Trophoblast cell (in vitro differentiated cells and primary cell): ENCODE results near the gene PXDN.

Experiments used
- DNase-seq, 2 donors: peaks; one replicate each; pipeline ENCODE4 v3.0.0-alpha.2; 2016
- H2AFZ ChIP-seq: 2 replicates; pipeline ENCODE4 v1.6.1; 2013; ENCODE audit warnings: low read length, moderate library complexity, mild to moderate bottlenecking; ENCODE audit not compliant: insufficient read depth, poor library complexity
- H2AK5ac ChIP-seq: 2 replicates; pipeline ENCODE4 v1.6.1; 2013; ENCODE audit warnings: mild to moderate bottlenecking, low read length
- H2BK120ac ChIP-seq: 2 replicates; pipeline ENCODE4 v1.6.1; 2013; ENCODE audit warnings: low read length, mild to moderate bottlenecking, moderate library complexity; ENCODE audit not compliant: insufficient read depth, poor library complexity
- H2BK12ac ChIP-seq: 2 replicates; pipeline ENCODE4 v1.6.1; 2013; ENCODE audit warnings: mild to moderate bottlenecking, low read length, moderate library complexity
- H2BK5ac ChIP-seq: 2 replicates; pipeline ENCODE4 v1.6.1; 2013; ENCODE audit warnings: low read length, low read depth, moderate library complexity, mild to moderate bottlenecking; ENCODE audit not compliant: poor library complexity
- H3K14ac ChIP-seq: 2 replicates; pipeline ENCODE4 v1.6.1; 2013; ENCODE audit warnings: mild to moderate bottlenecking, low read length
- H3K18ac ChIP-seq: 2 replicates; pipeline ENCODE4 v1.6.1; 2013; ENCODE audit warnings: mild to moderate bottlenecking, low read length
- H3K23ac ChIP-seq: 2 replicates; pipeline ENCODE4 v1.6.1; 2013; ENCODE audit warnings: low read length
- H3K27ac ChIP-seq: 2 replicates; pipeline ENCODE4 v1.5.1; 2013; ENCODE audit warnings: low read depth, mild to moderate bottlenecking, inconsistent platforms, low read length, moderate library complexity
- H3K27me3 ChIP-seq: 2 replicates; pipeline ENCODE4 v1.6.1; 2013; ENCODE audit warnings: inconsistent platforms, mild to moderate bottlenecking, low read length, moderate library complexity; ENCODE audit not compliant: insufficient read depth
- H3K36me3 ChIP-seq, 2 experiments: 1 replicate in 1 of 2; 2 replicates in 1 of 2; pipeline ENCODE4 v1.6.1; 2013; ENCODE audit warnings: low read length in 2 of 2, mild to moderate bottlenecking in 2 of 2, moderate library complexity in 1 of 2; ENCODE audit not compliant: insufficient read depth in 2 of 2, control insufficient read depth in 1 of 2
- H3K4ac ChIP-seq: 2 replicates; pipeline ENCODE4 v1.6.1; 2013; ENCODE audit warnings: low read depth, mild to moderate bottlenecking, low read length, moderate library complexity
- H3K4me1 ChIP-seq, 2 experiments: 1 replicate in 1 of 2; 2 replicates in 1 of 2; pipeline ENCODE4 v1.6.1; 2013; ENCODE audit warnings: low read length in 2 of 2, mild to moderate bottlenecking in 2 of 2, moderate library complexity in 1 of 2; ENCODE audit not compliant: insufficient read depth in 2 of 2, control insufficient read depth in 1 of 2
- H3K4me2 ChIP-seq: 2 replicates; pipeline ENCODE4 v1.6.1; 2013; ENCODE audit warnings: inconsistent platforms, mild to moderate bottlenecking, low read length, moderate library complexity
- H3K4me3 ChIP-seq: 2 replicates; pipeline ENCODE4 v1.5.1; 2013; ENCODE audit warnings: mild to moderate bottlenecking, low read depth, low read length, inconsistent platforms
- H3K79me1 ChIP-seq: one replicate; pipeline ENCODE4 v1.6.1; 2013; ENCODE audit warnings: low read length
- H3K79me2 ChIP-seq: 2 replicates; pipeline ENCODE4 v1.6.1; 2013; ENCODE audit warnings: low read length, mild to moderate bottlenecking; ENCODE audit not compliant: control insufficient read depth, insufficient read depth, poor library complexity
- H3K9ac ChIP-seq: 2 replicates; pipeline ENCODE4 v1.6.1; 2013; ENCODE audit warnings: mild to moderate bottlenecking, low read length
- H3K9me3 ChIP-seq: 2 replicates; pipeline ENCODE4 v1.6.1; 2013; ENCODE audit warnings: low read depth, mild to moderate bottlenecking, control low read depth, inconsistent platforms, low read length; ENCODE audit not compliant: insufficient read depth
- H4K12ac ChIP-seq: 2 replicates; pipeline ENCODE4 v1.6.1; 2013; ENCODE audit warnings: low read depth, mild to moderate bottlenecking, low read length, moderate library complexity
- H4K8ac ChIP-seq: 2 replicates; pipeline ENCODE4 v1.6.1; 2013; ENCODE audit warnings: low read depth, mild to moderate bottlenecking, low read length, moderate library complexity
- H4K91ac ChIP-seq: one replicate; pipeline ENCODE4 v1.6.1; 2013; ENCODE audit warnings: low read depth, mild to moderate bottlenecking, low read length, moderate library complexity
- WGBS: extraction: QIAGEN DNeasy Blood & Tissue Kit; methylation state at CpG from one replicate; pipeline ENCODE4 v1.1.7; 2013; ENCODE audit warnings: missing lambda C conversion rate; ENCODE audit not compliant: insufficient read length, insufficient coverage; ENCODE audit errors: extremely low coverage; 5-methylcytosine and 5-hydroxymethylcytosine counted together

PXDN gene

GRCh38 chr2:1663621-1664020 lies 80.7 kb downstream of the PXDN start:
- Histone ChIP-seq H2AFZ (no peak overlapping the region), H3K9me3 (peaks cover 2% of the 10 kb centered on the region), H2BK120ac (no peak overlapping the region), H3K14ac (no peak overlapping the region), H3K9ac (no peak overlapping the region), H3K27me3 (no peaks in the 10 kb centered on the region), H2AK5ac (no peak overlapping the region), H3K79me1 (no peaks in the 10 kb centered on the region), H3K4me1 (peaks cover 4 to 5% of the 10 kb centered on the region in 2 experiments), H3K18ac (no peak overlapping the region), H2BK12ac (no peak overlapping the region), H4K91ac (no peak overlapping the region), H3K4ac (no peak overlapping the region), H3K36me3 (peaks cover 58 to 64% of the 10 kb centered on the region in 2 experiments), H3K27ac (no peak overlapping the region), H3K4me2 (no peak overlapping the region), H4K12ac (no peak overlapping the region), H3K23ac (no peak overlapping the region), H2BK5ac (no peak overlapping the region), H3K79me2 (no peaks in the 10 kb centered on the region), H4K8ac (no peak overlapping the region), H3K4me3 (no peak overlapping the region)
- WGBS, result no CpG with 5 or more reads among the region's 16 CpGs
- DNase-seq, result no peak

- no peak overlapping the region for H2BK12ac ChIP-seq
- no peaks in the 10 kb centered on the region for H3K79me2 ChIP-seq
- no peak overlapping the region for H4K8ac ChIP-seq
- no peak overlapping the region for H3K23ac ChIP-seq
- H3K9me3 ChIP-seq, result peaks cover 2% of the 10 kb centered on the region
- H3K4me3 ChIP-seq, result no peak overlapping the region
- H3K4me1 ChIP-seq, result peaks cover 9 to 11% of the 10 kb centered on the region in 2 experiments
- no peaks in the 10 kb centered on the region for H3K79me1 ChIP-seq
- H2BK5ac ChIP-seq, result no peak overlapping the region
- H3K27me3 ChIP-seq, result no peaks in the 10 kb centered on the region
- H3K4ac ChIP-seq, result no peak overlapping the region
- no peak overlapping the region for H2AK5ac ChIP-seq
- H2AFZ ChIP-seq, result no peak overlapping the region
- no peak overlapping the region for H3K14ac ChIP-seq
- no peak overlapping the region for H2BK120ac ChIP-seq
- DNase-seq, result no peak
- no CpG with 5 or more reads among the region's 19 CpGs for WGBS
- no peak overlapping the region for H3K27ac ChIP-seq
- no peak overlapping the region for H4K91ac ChIP-seq
- no peak overlapping the region for H3K18ac ChIP-seq
- H4K12ac ChIP-seq, result no peak overlapping the region
- no peak overlapping the region for H3K9ac ChIP-seq
- H3K4me2 ChIP-seq, result no peak overlapping the region
- peaks cover 64 to 68% of the 10 kb centered on the region in 2 experiments for H3K36me3 ChIP-seq
Measured at GRCh38 chr2:1662606-1663180, 81.6 kb downstream of the PXDN start.

GRCh38 chr2:1661891-1662605 lies 82.3 kb downstream of the PXDN start:
- no peaks in the 10 kb centered on the region for H3K27me3 ChIP-seq
- no peak overlapping the region for H3K23ac ChIP-seq
- H3K4me2 ChIP-seq, result no peak overlapping the region
- H2AFZ ChIP-seq, result no peak overlapping the region
- peaks cover 64 to 68% of the 10 kb centered on the region in 2 experiments for H3K36me3 ChIP-seq
- H2BK12ac ChIP-seq, result no peak overlapping the region
- no peak overlapping the region for H3K27ac ChIP-seq
- no peaks in the 10 kb centered on the region for H3K79me1 ChIP-seq
- DNase-seq, result no peak
- no peaks in the 10 kb centered on the region for H3K79me2 ChIP-seq
- H2AK5ac ChIP-seq, result no peak overlapping the region
- H2BK120ac ChIP-seq, result no peak overlapping the region
- H4K91ac ChIP-seq, result no peak overlapping the region
- no peak overlapping the region for H3K4ac ChIP-seq
- no CpG with 5 or more reads among the region's 19 CpGs for WGBS
- H2BK5ac ChIP-seq, result no peak overlapping the region
- peaks cover 2% of the 10 kb centered on the region for H3K9me3 ChIP-seq
- no peak overlapping the region for H3K14ac ChIP-seq
- H3K4me3 ChIP-seq, result no peak overlapping the region
- H3K9ac ChIP-seq, result no peak overlapping the region
- peaks cover 14 to 17% of the 10 kb centered on the region in 2 experiments for H3K4me1 ChIP-seq
- H3K18ac ChIP-seq, result no peak overlapping the region
- no peak overlapping the region for H4K8ac ChIP-seq
- no peak overlapping the region for H4K12ac ChIP-seq

- Histone ChIP-seq H3K23ac (no peak overlapping the region), H3K14ac (no peak overlapping the region), H3K9me3 (peaks cover 2% of the 10 kb centered on the region), H2BK120ac (no peak overlapping the region), H3K36me3 (peaks cover 61 to 65% of the 10 kb centered on the region in 2 experiments), H2BK5ac (no peak overlapping the region), H2AFZ (no peak overlapping the region), H3K27me3 (no peaks in the 10 kb centered on the region), H3K4me2 (no peak overlapping the region), H3K79me1 (no peaks in the 10 kb centered on the region), H3K9ac (no peak overlapping the region), H3K18ac (no peak overlapping the region), H3K4me1 (peaks cover 18 to 23% of the 10 kb centered on the region in 2 experiments), H4K12ac (no peak overlapping the region), H4K91ac (no peak overlapping the region), H3K79me2 (no peaks in the 10 kb centered on the region), H3K27ac (no peak overlapping the region), H2AK5ac (no peak overlapping the region), H4K8ac (no peak overlapping the region), H3K4ac (no peak overlapping the region), H2BK12ac (no peak overlapping the region), H3K4me3 (no peak overlapping the region)
- DNase-seq, result no peak
- no CpG with 5 or more reads among the region's 21 CpGs for WGBS
Measured at GRCh38 chr2:1660656-1661640, 83.4 kb downstream of the PXDN start.
